Mucosa of rectum (tissue), 2 donors: Measurements from ENCODE around the gene POU2AF1.
A peak's percentile ranks its signal among the peaks of the same experiment; 100 is the strongest.

Experiments
- H3K27ac ChIP-seq, 2 donors: one replicate each; pipeline ENCODE4 v1.7.0; 2013; ENCODE audit warnings: inconsistent platforms in 2 of 2, low read depth in 2 of 2, low read length in 2 of 2
- H3K27me3 ChIP-seq, 2 donors: one replicate each; pipeline ENCODE4 v1.7.0; 2013; ENCODE audit warnings: low read length in 2 of 2; ENCODE audit not compliant: control insufficient read depth in 2 of 2, insufficient read depth in 2 of 2
- H3K36me3 ChIP-seq, 2 donors: one replicate each; pipeline ENCODE4 v1.7.0; 2013; ENCODE audit warnings: low read length in 2 of 2; ENCODE audit not compliant: control insufficient read depth in 2 of 2, insufficient read depth in 2 of 2
- H3K4me1 ChIP-seq, 2 donors: one replicate each; pipeline ENCODE4 v1.7.0; 2013; ENCODE audit warnings: low read length in 2 of 2, mild to moderate bottlenecking in 1 of 2; ENCODE audit not compliant: control insufficient read depth in 2 of 2, insufficient read depth in 2 of 2
- H3K4me3 ChIP-seq, 2 donors: one replicate each; pipeline ENCODE4 v1.7.0; 2013; ENCODE audit warnings: low read length in 2 of 2
- H3K9ac ChIP-seq, 2 donors: one replicate each; pipeline ENCODE4 v1.7.0; 2013; ENCODE audit warnings: low read length in 2 of 2, low read depth in 1 of 2, mild to moderate bottlenecking in 1 of 2
- H3K9me3 ChIP-seq, 2 donors: one replicate each; pipeline ENCODE4 v1.7.0; 2013; ENCODE audit warnings: low read length in 2 of 2; ENCODE audit not compliant: control insufficient read depth in 2 of 2
- donor health status: healthy.
- donor health status: Normal muscosa, but diverticular disease.

Gene POU2AF1

DNA sequence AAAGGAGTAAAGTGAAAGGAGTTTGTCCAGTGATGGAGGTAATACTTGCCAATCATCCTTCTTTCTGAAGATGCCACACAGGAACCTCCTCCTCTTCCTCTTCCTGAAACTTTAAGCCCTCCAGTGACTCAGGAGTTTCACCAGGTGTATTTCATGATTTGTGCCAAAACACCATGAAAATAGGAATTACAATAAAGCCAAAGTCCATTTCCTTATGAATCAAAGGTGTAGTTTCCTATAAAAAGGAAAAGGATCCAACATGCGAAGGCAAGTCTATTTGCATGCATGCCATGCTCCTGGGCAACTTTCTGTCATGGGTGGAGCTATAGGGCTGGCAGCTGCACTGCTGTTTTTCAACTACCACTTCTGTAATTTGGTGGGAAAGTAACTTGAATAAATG, 9.8 kb upstream of the POU2AF1 start:
- no peak overlapping the region for H3K4me3 ChIP-seq
- peaks cover 0 to 2% of the 10 kb centered on the region in 2 donors for H3K9me3 ChIP-seq
- no peaks in the 10 kb centered on the region for H3K27me3 ChIP-seq
- H3K27ac ChIP-seq, result peak overlapping the region in 1 of 2 donors; percentile 18
- H3K36me3 ChIP-seq, result no peaks in the 10 kb centered on the region
- peaks cover 9 to 18% of the 10 kb centered on the region in 2 donors for H3K4me1 ChIP-seq
- no peak overlapping the region for H3K9ac ChIP-seq

DNA sequence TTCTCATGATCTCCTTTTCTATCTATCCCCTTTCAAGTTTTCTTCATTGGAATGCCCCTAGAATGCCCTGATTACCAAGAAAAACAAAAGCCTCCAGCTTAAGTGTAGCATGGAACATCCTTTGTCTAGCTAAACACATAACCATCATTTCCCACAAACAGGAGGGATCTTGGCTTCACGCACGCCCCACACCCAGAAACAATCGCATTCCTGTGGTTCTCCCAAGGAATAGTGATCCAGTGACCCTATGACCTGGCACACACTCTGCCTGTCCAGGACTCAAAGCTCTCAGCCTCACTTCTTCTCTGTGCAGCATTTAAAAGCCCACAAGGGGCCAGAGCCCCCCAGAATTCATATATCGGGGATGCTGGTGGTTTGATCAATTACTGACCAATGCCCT, 9.3 kb upstream of the POU2AF1 start:
- Histone ChIP-seq H3K9ac (no peak overlapping the region), H3K4me1 (peaks cover 9 to 18% of the 10 kb centered on the region in 2 donors), H3K27ac (peak overlapping the region in 1 of 2 donors; percentile 18), H3K9me3 (peaks cover 0 to 2% of the 10 kb centered on the region in 2 donors), H3K36me3 (no peaks in the 10 kb centered on the region), H3K4me3 (no peak overlapping the region), H3K27me3 (no peaks in the 10 kb centered on the region)

DNA sequence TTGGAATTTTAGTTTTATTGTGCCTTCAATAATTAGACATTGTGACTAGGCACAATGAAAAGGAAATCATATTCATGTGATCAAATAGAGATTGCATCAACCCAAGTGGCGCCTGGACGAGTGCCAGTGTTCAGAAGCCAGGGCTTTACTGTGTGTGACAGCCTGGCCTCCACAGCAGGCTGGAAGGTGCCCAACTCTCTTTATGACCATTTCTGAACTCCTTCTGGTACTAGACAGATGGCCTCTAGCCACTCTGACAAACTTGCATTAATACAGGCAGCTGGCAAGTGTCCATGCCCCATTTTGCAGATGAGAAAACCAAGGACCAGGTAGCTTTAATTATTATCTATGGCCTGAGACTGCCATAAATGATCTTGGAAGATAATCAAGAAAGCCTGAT, 8.3 kb upstream of the POU2AF1 start:
- Histone ChIP-seq H3K36me3 (no peaks in the 10 kb centered on the region), H3K9ac (no peak overlapping the region), H3K9me3 (peaks cover 0 to 2% of the 10 kb centered on the region in 2 donors), H3K4me1 (peaks cover 9 to 18% of the 10 kb centered on the region in 2 donors), H3K4me3 (no peak overlapping the region), H3K27me3 (no peaks in the 10 kb centered on the region), H3K27ac (peak overlapping the region in 1 of 2 donors; percentile 7)

DNA sequence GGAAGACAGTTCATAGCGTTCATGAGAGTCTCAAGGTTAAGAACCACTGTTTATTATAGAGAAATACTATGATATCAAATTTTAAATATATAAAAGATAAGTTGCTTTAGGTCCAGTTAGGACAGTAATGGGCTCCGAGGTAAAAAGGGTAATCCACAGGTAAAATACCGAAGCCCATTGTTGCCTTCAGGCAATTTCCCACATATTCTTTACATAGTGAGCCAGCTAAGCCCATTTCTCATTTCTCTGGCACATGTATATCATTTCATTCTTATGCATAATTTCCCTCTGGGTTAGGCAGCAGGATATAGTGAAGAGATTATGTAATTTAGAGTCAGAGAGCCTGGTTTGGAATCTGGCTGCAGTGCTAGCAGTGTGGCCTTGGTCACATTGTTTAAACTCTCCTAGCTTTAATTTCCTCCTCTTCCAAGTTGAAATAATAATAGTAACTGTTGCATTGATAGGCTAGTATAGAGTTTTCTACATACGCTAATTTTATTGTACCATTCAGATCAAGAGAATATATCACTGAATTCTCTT, 7.6 kb upstream of the POU2AF1 start:
- H3K4me1 ChIP-seq, result peaks cover 9 to 18% of the 10 kb centered on the region in 2 donors
- H3K36me3 ChIP-seq, result no peaks in the 10 kb centered on the region
- H3K27ac ChIP-seq, result no peak overlapping the region
- H3K9me3 ChIP-seq, result peaks cover 0 to 2% of the 10 kb centered on the region in 2 donors
- H3K27me3 ChIP-seq, result no peaks in the 10 kb centered on the region
- no peak overlapping the region for H3K9ac ChIP-seq
- no peak overlapping the region for H3K4me3 ChIP-seq

DNA sequence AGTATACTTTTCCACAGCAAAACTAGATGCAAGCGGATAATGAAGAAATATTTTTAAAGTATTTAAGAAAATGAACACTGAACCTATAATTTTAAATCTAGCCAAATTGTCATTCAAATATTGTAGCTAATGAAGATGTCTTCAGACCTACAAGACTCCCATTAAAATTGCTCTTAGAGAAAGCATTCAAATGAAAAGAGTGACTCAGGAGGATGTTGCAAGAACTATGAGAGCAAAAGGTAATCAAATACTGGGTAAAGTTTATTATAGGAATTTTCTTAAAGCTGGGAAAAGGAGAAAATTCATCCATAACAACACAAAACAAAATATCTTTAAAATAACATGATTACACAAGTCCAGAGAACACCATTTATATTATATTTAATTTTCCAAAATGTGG, 5.4 kb upstream of the POU2AF1 start:
- H3K4me1 ChIP-seq, result peaks cover 9 to 18% of the 10 kb centered on the region in 2 donors
- peaks cover 0 to 2% of the 10 kb centered on the region in 2 donors for H3K9me3 ChIP-seq
- H3K27ac ChIP-seq, result no peak overlapping the region
- no peaks in the 10 kb centered on the region for H3K27me3 ChIP-seq
- no peaks in the 10 kb centered on the region for H3K36me3 ChIP-seq
- H3K4me3 ChIP-seq, result no peak overlapping the region
- H3K9ac ChIP-seq, result no peak overlapping the region

DNA sequence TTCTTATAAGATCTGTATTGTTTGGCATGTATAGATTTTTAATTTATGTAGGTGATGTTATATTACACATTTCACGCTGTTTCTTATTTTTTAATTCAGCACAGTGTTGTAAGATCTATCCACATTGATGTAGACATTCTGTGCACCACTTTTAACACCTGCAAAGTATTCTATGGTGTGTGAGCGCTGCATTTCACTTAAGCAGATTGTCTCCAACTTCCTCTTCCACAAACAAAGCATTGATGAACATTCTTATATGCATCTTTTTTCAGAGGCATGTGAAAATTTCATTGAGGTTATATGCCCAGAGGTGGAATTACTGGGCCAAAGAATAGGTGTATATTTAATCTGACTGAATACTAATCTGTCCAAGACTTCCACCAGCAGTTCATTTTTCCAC, 3.4 kb upstream of the POU2AF1 start:
- peaks cover 4 to 7% of the 10 kb centered on the region in 2 donors for H3K4me1 ChIP-seq
- no peak overlapping the region for H3K27ac ChIP-seq

DNA sequence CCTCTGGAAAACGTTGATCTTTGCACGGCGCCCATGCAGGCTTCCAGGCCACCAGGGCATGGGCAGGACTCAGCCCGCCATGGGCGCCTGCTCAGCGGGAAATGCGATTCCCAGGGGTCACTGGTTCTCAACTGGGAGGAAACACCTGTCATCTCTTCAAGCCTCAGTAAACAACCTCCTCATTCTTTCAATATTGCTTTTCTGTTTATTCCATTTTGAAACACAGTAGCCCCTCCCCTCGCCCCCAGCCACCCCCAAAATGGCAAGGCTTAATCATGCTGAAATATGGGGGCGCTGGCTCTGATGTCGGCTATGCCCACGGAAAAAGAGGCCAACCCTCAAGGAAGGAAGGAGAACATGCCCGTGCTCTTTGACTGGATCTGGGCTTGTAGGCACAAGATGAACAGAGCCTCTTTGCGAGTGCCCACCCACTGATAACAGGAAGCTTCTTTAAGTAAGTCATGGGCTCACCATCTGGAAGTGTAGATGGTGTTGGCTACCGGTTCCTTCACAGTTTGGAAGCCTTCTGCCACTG, 594 bp upstream of the POU2AF1 start:
- peak overlapping the region; percentile 48 to 73 for H3K27ac ChIP-seq
- H3K4me3 ChIP-seq, result peak overlapping the region in 1 of 2 donors; percentile 65
- no peak overlapping the region for H3K9ac ChIP-seq
- H3K4me1 ChIP-seq, result no peaks in the 10 kb centered on the region
- no peaks in the 10 kb centered on the region for H3K27me3 ChIP-seq
- no peaks in the 10 kb centered on the region for H3K9me3 ChIP-seq
- no peaks in the 10 kb centered on the region for H3K36me3 ChIP-seq

More for the DNA sequence above, 3.4 kb upstream of the POU2AF1 start:
- H3K4me3 ChIP-seq, result no peak overlapping the region
- no peaks in the 10 kb centered on the region for H3K36me3 ChIP-seq
- H3K9me3 ChIP-seq, result peaks cover 0 to 2% of the 10 kb centered on the region in 2 donors
- no peak overlapping the region for H3K9ac ChIP-seq
- no peaks in the 10 kb centered on the region for H3K27me3 ChIP-seq

DNA sequence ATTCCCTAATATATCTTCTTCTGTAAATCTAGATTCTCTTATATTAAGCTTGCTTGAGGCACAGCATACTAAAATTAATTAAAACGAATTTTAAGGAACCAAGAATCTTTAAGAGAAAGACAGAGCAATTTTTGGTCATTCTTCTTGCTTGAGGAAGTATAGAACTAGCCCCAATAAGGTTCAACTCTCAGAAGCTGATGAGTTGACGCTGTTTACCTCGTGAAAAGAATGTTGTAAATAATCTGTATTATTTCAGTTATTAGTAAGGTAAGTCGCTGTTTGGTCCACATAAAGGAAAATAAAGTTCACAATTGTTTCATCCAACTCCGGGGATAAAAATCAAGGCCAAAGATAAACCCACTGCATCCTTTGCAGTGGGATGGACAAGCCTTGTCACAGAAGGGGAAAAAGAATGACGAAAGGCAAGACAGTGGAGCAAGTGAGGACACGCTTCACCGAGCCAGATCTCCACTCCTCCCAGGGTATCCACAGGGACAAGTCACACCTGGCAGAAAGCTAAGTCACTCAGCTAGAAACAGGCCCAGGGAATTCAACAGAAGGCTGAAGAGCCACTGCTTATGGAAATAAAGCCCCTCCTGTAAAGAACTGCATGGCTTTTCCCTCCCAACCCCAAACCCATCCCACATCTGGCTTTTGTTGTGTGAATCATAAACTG, 752 bp downstream of the POU2AF1 start:
- no peaks in the 10 kb centered on the region for H3K36me3 ChIP-seq
- peak overlapping the region; percentile 48 to 69 for H3K27ac ChIP-seq
- peak overlapping the region in 1 of 2 donors; percentile 64 for H3K9ac ChIP-seq
- peak overlapping the region in 1 of 2 donors; percentile 65 for H3K4me3 ChIP-seq
- no peaks in the 10 kb centered on the region for H3K9me3 ChIP-seq
- H3K4me1 ChIP-seq, result no peaks in the 10 kb centered on the region
- H3K27me3 ChIP-seq, result no peaks in the 10 kb centered on the region

DNA sequence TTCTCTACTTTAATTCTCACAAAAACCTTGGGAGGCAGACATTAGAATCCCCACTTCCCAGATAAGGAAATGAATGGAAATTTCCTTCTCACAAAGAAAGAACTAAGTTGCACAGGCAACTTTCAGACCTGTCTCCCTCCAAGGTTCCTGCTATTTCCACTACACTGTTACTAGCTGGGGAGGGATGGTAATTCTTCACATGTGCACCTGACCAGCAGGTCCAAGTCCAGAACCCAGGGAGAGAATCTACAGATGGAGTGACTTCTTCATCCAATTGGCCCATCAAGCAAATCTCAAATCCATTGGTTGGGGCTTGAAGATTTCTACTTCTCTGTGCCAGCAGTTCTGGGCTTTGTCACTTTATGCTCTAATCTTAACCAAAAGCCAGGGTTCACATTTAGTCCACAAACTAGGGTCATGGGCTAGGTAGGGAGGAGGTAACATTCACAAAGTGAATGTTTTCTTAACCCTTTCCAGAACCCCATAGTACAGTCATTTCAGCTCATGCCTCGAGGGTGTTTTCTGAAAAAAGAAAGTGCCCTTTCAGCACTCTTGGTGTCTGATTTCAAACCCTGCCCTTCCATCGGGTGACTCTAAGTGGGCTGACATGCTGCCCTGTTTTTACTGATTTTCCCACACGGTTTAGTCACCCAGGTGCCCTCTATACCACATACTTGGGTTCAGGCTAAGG, 2.7 kb downstream of the POU2AF1 start:
- H3K27ac ChIP-seq, result peak overlapping the region in 1 of 2 donors; percentile 38
- no peaks in the 10 kb centered on the region for H3K27me3 ChIP-seq
- peak overlapping the region in 1 of 2 donors; percentile 41 for H3K4me3 ChIP-seq
- peaks cover 2 to 8% of the 10 kb centered on the region in 2 donors for H3K4me1 ChIP-seq
- H3K36me3 ChIP-seq, result no peaks in the 10 kb centered on the region
- H3K9me3 ChIP-seq, result no peaks in the 10 kb centered on the region
- no peak overlapping the region for H3K9ac ChIP-seq

DNA sequence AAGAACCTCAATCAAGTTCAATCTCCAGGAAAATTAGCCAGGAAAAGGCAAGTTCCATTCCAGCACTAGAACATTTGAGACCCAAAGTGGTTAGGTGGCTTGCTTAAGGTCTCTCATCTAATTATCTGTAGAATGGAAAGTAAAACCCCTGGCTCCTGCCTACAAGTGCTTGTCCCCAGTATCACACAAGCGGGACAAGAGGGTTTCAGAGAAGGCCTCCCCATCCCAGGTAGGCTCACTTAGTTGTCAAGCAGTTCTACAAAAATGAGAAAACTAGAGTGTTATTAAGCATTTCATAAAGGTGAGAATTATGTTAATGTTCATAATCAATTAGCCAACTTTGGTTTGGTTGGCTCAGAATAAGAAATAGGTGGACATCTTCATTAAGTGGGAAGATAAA, 5.5 kb downstream of the POU2AF1 start:
- H3K9ac ChIP-seq, result no peak overlapping the region

More for the DNA sequence above, 5.5 kb downstream of the POU2AF1 start:
- H3K27ac ChIP-seq, result no peak overlapping the region
- peaks cover 2 to 8% of the 10 kb centered on the region in 2 donors for H3K4me1 ChIP-seq
- no peaks in the 10 kb centered on the region for H3K9me3 ChIP-seq
- no peaks in the 10 kb centered on the region for H3K36me3 ChIP-seq
- no peaks in the 10 kb centered on the region for H3K27me3 ChIP-seq
- no peak overlapping the region for H3K4me3 ChIP-seq
